ENCODE measurements around the gene MSI2. TPM values are rescaled to one million over a fixed set of nuclear protein-coding genes. Genes with fewer than 3 reads are reported as not detected.

The MSI2 gene
- total RNA-seq, 3 donors from 2014 or later = 40.6 to 56.2 (median 54.3) TPM

- Mint-ChIP-seq H3K36me3 (ENCODE audit: insufficient read depth) (peaks cover 10% of the 10 kb centered on the region), H3K4me1 (ENCODE audit: low read depth) (no peaks in the 10 kb centered on the region), H3K4me3 (no peak overlapping the region), H3K9me3 (no peaks in the 10 kb centered on the region), H3K27me3 (ENCODE audit: low read depth) (no peaks in the 10 kb centered on the region)
- DNase-seq (no peak), ATAC-seq (no peak)
Observed at GRCh38 chr17:57568340-57568739, 312.0 kb downstream of the MSI2 start.

GRCh38 chr17:57569021-57569420 is 312.7 kb downstream of the MSI2 start:
- H3K4me1 Mint-ChIP-seq (ENCODE audit: low read depth) = no peaks in the 10 kb centered on the region
- H3K27me3 Mint-ChIP-seq (ENCODE audit: low read depth) = no peaks in the 10 kb centered on the region

GRCh38 chr17:57569853-57570252 is 313.5 kb downstream of the MSI2 start:
- Mint-ChIP-seq H3K4me1 (ENCODE audit: low read depth) (no peaks in the 10 kb centered on the region), H3K4me3 (no peak overlapping the region), H3K9me3 (no peaks in the 10 kb centered on the region), H3K27me3 (ENCODE audit: low read depth) (no peaks in the 10 kb centered on the region), H3K36me3 (ENCODE audit: insufficient read depth) (peaks cover 13% of the 10 kb centered on the region)
- ATAC-seq (no peak), DNase-seq (no peak)

More at GRCh38 chr17:57569021-57569420, 312.7 kb downstream of the MSI2 start:
- no peaks in the 10 kb centered on the region for H3K9me3 Mint-ChIP-seq
- peaks cover 13% of the 10 kb centered on the region for H3K36me3 Mint-ChIP-seq (ENCODE audit: insufficient read depth)
- ATAC-seq (no peak), DNase-seq (no peak)
- no peak overlapping the region for H3K4me3 Mint-ChIP-seq

- H3K4me1 Mint-ChIP-seq (ENCODE audit: low read depth) = no peaks in the 10 kb centered on the region
- ATAC-seq = no peak
- H3K27me3 Mint-ChIP-seq (ENCODE audit: low read depth) = no peaks in the 10 kb centered on the region
- peaks cover 6% of the 10 kb centered on the region for H3K36me3 Mint-ChIP-seq (ENCODE audit: insufficient read depth)
- no peak for DNase-seq
- H3K9me3 Mint-ChIP-seq = no peaks in the 10 kb centered on the region
- no peak overlapping the region for H3K4me3 Mint-ChIP-seq
Observed at GRCh38 chr17:57570724-57571344, 314.5 kb downstream of the MSI2 start.

- peaks cover 6% of the 10 kb centered on the region for H3K36me3 Mint-ChIP-seq (ENCODE audit: insufficient read depth)
- no peak for ATAC-seq
- H3K9me3 Mint-ChIP-seq = no peaks in the 10 kb centered on the region
- DNase-seq = no peak
- no peaks in the 10 kb centered on the region for H3K4me1 Mint-ChIP-seq (ENCODE audit: low read depth)
- H3K27me3 Mint-ChIP-seq (ENCODE audit: low read depth) = no peaks in the 10 kb centered on the region
- H3K4me3 Mint-ChIP-seq = no peak overlapping the region
Observed at GRCh38 chr17:57572062-57572461, 315.7 kb downstream of the MSI2 start.

GRCh38 chr17:57572600-57572999 is 316.3 kb downstream of the MSI2 start:
- ATAC-seq (no peak), DNase-seq (no peak)
- Mint-ChIP-seq H3K36me3 (ENCODE audit: insufficient read depth) (peaks cover 6% of the 10 kb centered on the region), H3K27me3 (ENCODE audit: low read depth) (no peaks in the 10 kb centered on the region), H3K9me3 (no peaks in the 10 kb centered on the region), H3K4me3 (no peak overlapping the region), H3K4me1 (ENCODE audit: low read depth) (no peaks in the 10 kb centered on the region)

- Mint-ChIP-seq H3K4me1 (ENCODE audit: low read depth) (peaks cover 9% of the 10 kb centered on the region), H3K9me3 (no peaks in the 10 kb centered on the region), H3K4me3 (no peak overlapping the region), H3K27me3 (ENCODE audit: low read depth) (no peaks in the 10 kb centered on the region), H3K36me3 (ENCODE audit: insufficient read depth) (peaks cover 6% of the 10 kb centered on the region)
- no peak for ATAC-seq
- DNase-seq = no peak
Observed at GRCh38 chr17:57574040-57574513, 317.8 kb downstream of the MSI2 start.

- no peak for DNase-seq
Observed at GRCh38 chr17:57576744-57577143, 320.4 kb downstream of the MSI2 start.

GRCh38 chr17:57577751-57578607 is 321.7 kb downstream of the MSI2 start:
- H3K4me3 Mint-ChIP-seq = no peak overlapping the region
- no peak for ATAC-seq
- H3K36me3 Mint-ChIP-seq (ENCODE audit: insufficient read depth) = peaks cover 6% of the 10 kb centered on the region
- H3K4me1 Mint-ChIP-seq (ENCODE audit: low read depth) = peaks cover 9% of the 10 kb centered on the region
- no peaks in the 10 kb centered on the region for H3K9me3 Mint-ChIP-seq
- H3K27me3 Mint-ChIP-seq (ENCODE audit: low read depth) = no peaks in the 10 kb centered on the region
- no peak for DNase-seq

More at GRCh38 chr17:57576744-57577143, 320.4 kb downstream of the MSI2 start:
- Mint-ChIP-seq H3K27me3 (ENCODE audit: low read depth) (no peaks in the 10 kb centered on the region), H3K9me3 (no peaks in the 10 kb centered on the region), H3K4me3 (no peak overlapping the region), H3K4me1 (ENCODE audit: low read depth) (peaks cover 9% of the 10 kb centered on the region), H3K36me3 (ENCODE audit: insufficient read depth) (peaks cover 5% of the 10 kb centered on the region)
- no peak for ATAC-seq

GRCh38 chr17:57578608-57579225 is 322.4 kb downstream of the MSI2 start:
- no peaks in the 10 kb centered on the region for H3K27me3 Mint-ChIP-seq (ENCODE audit: low read depth)
- no peaks in the 10 kb centered on the region for H3K9me3 Mint-ChIP-seq
- no peak for DNase-seq
- peaks cover 9% of the 10 kb centered on the region for H3K4me1 Mint-ChIP-seq (ENCODE audit: low read depth)
- H3K36me3 Mint-ChIP-seq (ENCODE audit: insufficient read depth) = peaks cover 4% of the 10 kb centered on the region
- ATAC-seq = no peak
- no peak overlapping the region for H3K4me3 Mint-ChIP-seq

GRCh38 chr17:57579245-57579644 is 322.9 kb downstream of the MSI2 start:
- Mint-ChIP-seq H3K36me3 (ENCODE audit: insufficient read depth) (peaks cover 3% of the 10 kb centered on the region), H3K27me3 (ENCODE audit: low read depth) (no peaks in the 10 kb centered on the region), H3K4me1 (ENCODE audit: low read depth) (peaks cover 9% of the 10 kb centered on the region), H3K4me3 (no peak overlapping the region), H3K9me3 (no peaks in the 10 kb centered on the region)
- ATAC-seq = no peak
- no peak for DNase-seq

- Mint-ChIP-seq H3K9me3 (no peaks in the 10 kb centered on the region), H3K4me3 (no peak overlapping the region), H3K4me1 (ENCODE audit: low read depth) (peaks cover 9% of the 10 kb centered on the region), H3K36me3 (ENCODE audit: insufficient read depth) (peaks cover 3% of the 10 kb centered on the region), H3K27me3 (ENCODE audit: low read depth) (no peaks in the 10 kb centered on the region)
- no peak for ATAC-seq
- DNase-seq = no peak
Observed at GRCh38 chr17:57580055-57580739, 323.9 kb downstream of the MSI2 start.

GRCh38 chr17:57582881-57583756 is 326.8 kb downstream of the MSI2 start:
- ATAC-seq = no peak
- H3K27me3 Mint-ChIP-seq (ENCODE audit: low read depth) = no peaks in the 10 kb centered on the region

More at GRCh38 chr17:57582881-57583756, 326.8 kb downstream of the MSI2 start:
- DNase-seq = no peak
- Mint-ChIP-seq H3K4me1 (ENCODE audit: low read depth) (peaks cover 6% of the 10 kb centered on the region), H3K4me3 (no peak overlapping the region), H3K36me3 (ENCODE audit: insufficient read depth) (peaks cover 1% of the 10 kb centered on the region), H3K9me3 (no peaks in the 10 kb centered on the region)

All from activated T-cell treated with anti-CD3 and anti-CD28 coated beads, Interleukin-2, amount 50 U/mL, for 4 hours (primary cell).